CD14-positive monocyte (primary cell): ENCODE measurements around the gene TFR2. TPM values are rescaled to one million over a fixed set of nuclear protein-coding genes. Genes with fewer than 3 reads are reported as not detected.

Experiments
- DNase-seq, 3 donors: peaks; one replicate each; pipeline ENCODE4 v3.0.0-alpha.2; 2011 to 2022
- H2AFZ ChIP-seq: 2 replicates; pipeline ENCODE4 v1.6.0; 2012; ENCODE audit warnings: mild to moderate bottlenecking, low read depth, low read length, inconsistent platforms; ENCODE audit not compliant: insufficient read depth, poor library complexity, severe bottlenecking
- H3K27ac ChIP-seq, 2 donors: 1 replicate in 1 of 2; 2 replicates in 1 of 2; pipeline ENCODE4 v1.5.1; 2012 to 2013; ENCODE audit warnings: low read length in 2 of 2, control low read depth in 1 of 2, inconsistent platforms in 1 of 2, low read depth in 1 of 2, mild to moderate bottlenecking in 1 of 2
- H3K27me3 ChIP-seq, 2 donors: one replicate each; pipeline versions ENCODE4 v1.6.0 to v1.6.1; 2011 to 2013; ENCODE audit warnings: low read length in 2 of 2; ENCODE audit not compliant: control insufficient read depth in 2 of 2, insufficient read depth in 2 of 2
- H3K36me3 ChIP-seq, 2 donors: replicated peaks in 1 of 2; 1 replicate in 1 of 2; 2 replicates in 1 of 2; pipeline versions ENCODE4 v1.5.1 to v1.6.1; 2012 to 2013; ENCODE audit warnings: low read length in 2 of 2, control low read depth in 1 of 2, inconsistent platforms in 1 of 2, mild to moderate bottlenecking in 1 of 2; ENCODE audit not compliant: insufficient read depth in 2 of 2, control insufficient read depth in 1 of 2
- H3K4me1 ChIP-seq, 2 donors: 1 replicate in 1 of 2; 2 replicates in 1 of 2; pipeline versions ENCODE4 v1.5.1 to v1.6.1; 2012 to 2013; ENCODE audit warnings: low read length in 2 of 2, control low read depth in 1 of 2, inconsistent platforms in 1 of 2, mild to moderate bottlenecking in 1 of 2, moderate library complexity in 1 of 2; ENCODE audit not compliant: insufficient read depth in 2 of 2, control insufficient read depth in 1 of 2
- H3K4me2 ChIP-seq: replicated peaks from 2 replicates; pipeline ENCODE3; 2012; ENCODE audit warnings: low read length, moderate library complexity, mild to moderate bottlenecking; ENCODE audit not compliant: poor library complexity, severe bottlenecking; ENCODE audit errors: extremely low read depth
- H3K4me3 ChIP-seq, 3 experiments: fragments of 200-600 bp in 1 of 3; sonication (generic) in 1 of 3; replicated peaks in 1 of 3; 1 replicate in 2 of 3; 2 replicates in 1 of 3; pipeline ENCODE4 v1.5.1; 2011 to 2013; ENCODE audit warnings: low read length in 3 of 3, mild to moderate bottlenecking in 3 of 3, control low read depth in 2 of 3, low read depth in 2 of 3, inconsistent platforms in 1 of 3, moderate library complexity in 1 of 3
- H3K79me2 ChIP-seq: 2 replicates; pipeline ENCODE4 v1.6.0; 2012; ENCODE audit warnings: mild to moderate bottlenecking, control low read depth, inconsistent platforms, low read length, moderate library complexity; ENCODE audit not compliant: insufficient read depth
- H3K9ac ChIP-seq: 2 replicates; pipeline ENCODE4 v1.6.0; 2017; ENCODE audit warnings: low read length, mild to moderate bottlenecking; ENCODE audit not compliant: insufficient read depth, poor library complexity, severe bottlenecking
- H3K9me3 ChIP-seq, 2 donors: replicated peaks in 1 of 2; 1 replicate in 1 of 2; 2 replicates in 1 of 2; pipeline versions ENCODE4 v1.5.1 to v1.6.1; 2012 to 2013; ENCODE audit warnings: low read length in 2 of 2, control low read depth in 1 of 2; ENCODE audit not compliant: control insufficient read depth in 1 of 2, insufficient read depth in 1 of 2
- H4K20me1 ChIP-seq: 2 replicates; pipeline ENCODE4 v1.6.0; 2012; ENCODE audit warnings: mild to moderate bottlenecking, low read length, control low read depth, moderate library complexity; ENCODE audit not compliant: insufficient read depth
- H3K27ac Mint-ChIP-seq, 7 donors: one replicate each; pipeline ENCODE4 v1.8.0; 2020; ENCODE audit warnings: mild to moderate bottlenecking in 7 of 7, mixed read lengths in 7 of 7, moderate library complexity in 6 of 7, inconsistent platforms in 2 of 7
- H3K27me3 Mint-ChIP-seq, 3 donors: one replicate each; pipeline ENCODE4 v1.8.0; 2021 to 2022; ENCODE audit warnings: low read depth in 3 of 3, mild to moderate bottlenecking in 3 of 3, mixed read lengths in 3 of 3, moderate library complexity in 3 of 3, inconsistent platforms in 1 of 3
- H3K36me3 Mint-ChIP-seq, 2 donors: one replicate each; pipeline ENCODE4 v1.8.0; 2020; ENCODE audit warnings: mixed read lengths in 2 of 2, inconsistent platforms in 1 of 2, mild to moderate bottlenecking in 1 of 2
- H3K4me1 Mint-ChIP-seq: one replicate; pipeline ENCODE4 v1.8.0; 2020; ENCODE audit warnings: mild to moderate bottlenecking, mixed read lengths
- H3K4me3 Mint-ChIP-seq, 2 donors: one replicate each; pipeline ENCODE4 v1.8.0; 2020; ENCODE audit warnings: mild to moderate bottlenecking in 2 of 2, mixed read lengths in 2 of 2, moderate library complexity in 1 of 2
- H3K9me3 Mint-ChIP-seq, 7 donors: one replicate each; pipeline ENCODE4 v1.8.0; 2020 to 2022; ENCODE audit warnings: mixed read lengths in 7 of 7, mild to moderate bottlenecking in 6 of 7, moderate library complexity in 6 of 7, inconsistent platforms in 2 of 7
- CTCF ChIP-seq: fragments of 200-600 bp; IDR thresholded peaks from one replicate; pipeline ENCODE4 v1.8.0; 2022; ENCODE audit warnings: antibody characterized with exemption, mild to moderate bottlenecking
- WGBS: methylation state at CpG from one replicate; pipeline ENCODE4 v1.1.5; 2013; ENCODE audit warnings: missing lambda C conversion rate; ENCODE audit not compliant: insufficient coverage; 5-methylcytosine and 5-hydroxymethylcytosine counted together
- intact Hi-C, 2 donors: fragments of 100-400 bp; cut with micrococcal nuclease; formaldehyde crosslinking; loops; one replicate each; pipeline versions ENCODE4 v1.15.0 to v1.15.1; 2023
- polyA minus RNA-seq: library from RNA; depleted of rRNA, polyadenylated mRNA; stranded (reverse); fragments of >200 nt; gene quantifications from 2 replicates; pipeline ENCODE4 v1.2.3, GENCODE V29; 2012
- polyA plus RNA-seq, 3 donors: library from polyadenylated mRNA; depleted of rRNA in 1 of 3; unstranded in 2 of 3; stranded (reverse) in 1 of 3; fragments of 300-500 nt in 2 of 3; fragments of >200 nt in 1 of 3; fragmentation: Illumina TruSeq in 2 of 3; gene quantifications; 1 replicate in 2 of 3; 2 replicates in 1 of 3; pipeline ENCODE4 v1.2.3, GENCODE V29; 2012 to 2021
- total RNA-seq, 12 experiments: library from RNA in 1 of 12; stranded (reverse) in 1 of 12; fragments of 120-200 nt in 1 of 12; gene quantifications; one replicate each; pipeline ENCODE4 v1.2.4 and lab custom pipeline; 2013 to 2026; ENCODE audit warnings: mixed read lengths in 6 of 12, inconsistent platforms in 1 of 12

TFR2 gene
- 0.27 TPM for total RNA-seq (2013)
- polyA plus RNA-seq, result 1 to 10 TPM in 1 of 3 donors, under 1 TPM in 1, not detected in 1; 0.79 to 1.4 TPM
- 0.69 and 1.3 TPM in 2 replicates for polyA minus RNA-seq
- 0.14 to 1.2 (median 0.25) reads per million in 11 experiments for total RNA-seq (lab: John Stamatoyannopoulos, UW)

- H3K4me3 ChIP-seq, result no peak within 1 kb of the TSS
- H3K4me2 ChIP-seq, result no peak within 1 kb of the TSS
- no peak within 1 kb of the TSS for H2AFZ ChIP-seq
- H3K36me3 Mint-ChIP-seq, result no peaks in the 10 kb centered on the region
- H3K79me2 ChIP-seq, result no peaks in the 10 kb centered on the region
- no peaks in the 10 kb centered on the region for H3K4me1 ChIP-seq
- no peaks in the 10 kb centered on the region for H3K36me3 ChIP-seq
- H3K9me3 Mint-ChIP-seq, result no peaks in the 10 kb centered on the region
- H3K27me3 ChIP-seq, result no peaks in the 10 kb centered on the region
- H3K9me3 ChIP-seq, result no peaks in the 10 kb centered on the region
- DNase-seq, result no peak
- no peak within 1 kb of the TSS for H3K9ac ChIP-seq
- no peak for TF ChIP-seq CTCF
- H3K27ac ChIP-seq, result no peak within 1 kb of the TSS
- intact Hi-C loops, result no loop called here
- H3K4me3 Mint-ChIP-seq, result no peak within 1 kb of the TSS
- H3K4me1 Mint-ChIP-seq, result no peaks in the 10 kb centered on the region
- WGBS, result 30% methylated on average over 5 of the region's 10 CpGs
- no peaks in the 10 kb centered on the region for H4K20me1 ChIP-seq
- H3K27me3 Mint-ChIP-seq, result peaks cover 11 to 25% (median 12%) of the 10 kb centered on the region in 3 donors
- H3K27ac Mint-ChIP-seq, result no peak within 1 kb of the TSS
Observed at GRCh38 chr7:100641463-100641859, at the start of gene TFR2. TSS of gene TFR2 (minus strand) at chr7:100641552. CDS start at chr7:100641509, 43 bp downstream.

- peak overlapping the region in 3 of 7 donors; percentile 21 to 81 (median 55) for H3K27ac Mint-ChIP-seq
- H2AFZ ChIP-seq, result no peak overlapping the region
- peaks cover 24 to 30% of the 10 kb centered on the region in 2 donors for H3K4me1 ChIP-seq
- no peak overlapping the region for H3K4me3 Mint-ChIP-seq
- peaks cover 61% of the 10 kb centered on the region for H3K79me2 ChIP-seq
- WGBS, result 92% methylated on average over 13 of the region's 18 CpGs
- intact Hi-C loops, result loop anchor here in 1 of 2 donors (2.0 kb wide), 1 partner anchor 85 kb away; no protein-coding TSS in a partner anchor
- H3K27me3 ChIP-seq, result no peaks in the 10 kb centered on the region
- DNase-seq, result no peak
- peaks cover 23% of the 10 kb centered on the region for H3K4me1 Mint-ChIP-seq
- H3K36me3 Mint-ChIP-seq, result peaks cover 38 to 52% of the 10 kb centered on the region in 2 donors
- H4K20me1 ChIP-seq, result peaks cover 91% of the 10 kb centered on the region
- H3K9me3 ChIP-seq, result no peaks in the 10 kb centered on the region
- H3K27me3 Mint-ChIP-seq, result peaks cover 0 to 3% (median 0%) of the 10 kb centered on the region in 3 donors
- TF ChIP-seq CTCF, result no peak
- H3K4me2 ChIP-seq, result no peak overlapping the region
- H3K9ac ChIP-seq, result no peak overlapping the region
- peak overlapping the region in 1 of 2 donors; percentile 18 for H3K27ac ChIP-seq
- H3K4me3 ChIP-seq, result no peak overlapping the region
- peaks cover 43 to 57% of the 10 kb centered on the region in 2 donors for H3K36me3 ChIP-seq
- no peaks in the 10 kb centered on the region for H3K9me3 Mint-ChIP-seq
Observed at GRCh38 chr7:100689230-100690135, 48.1 kb upstream of the TFR2 start.
